ENCODE measurements around the gene ACY1.

ACY1 gene

DNA sequence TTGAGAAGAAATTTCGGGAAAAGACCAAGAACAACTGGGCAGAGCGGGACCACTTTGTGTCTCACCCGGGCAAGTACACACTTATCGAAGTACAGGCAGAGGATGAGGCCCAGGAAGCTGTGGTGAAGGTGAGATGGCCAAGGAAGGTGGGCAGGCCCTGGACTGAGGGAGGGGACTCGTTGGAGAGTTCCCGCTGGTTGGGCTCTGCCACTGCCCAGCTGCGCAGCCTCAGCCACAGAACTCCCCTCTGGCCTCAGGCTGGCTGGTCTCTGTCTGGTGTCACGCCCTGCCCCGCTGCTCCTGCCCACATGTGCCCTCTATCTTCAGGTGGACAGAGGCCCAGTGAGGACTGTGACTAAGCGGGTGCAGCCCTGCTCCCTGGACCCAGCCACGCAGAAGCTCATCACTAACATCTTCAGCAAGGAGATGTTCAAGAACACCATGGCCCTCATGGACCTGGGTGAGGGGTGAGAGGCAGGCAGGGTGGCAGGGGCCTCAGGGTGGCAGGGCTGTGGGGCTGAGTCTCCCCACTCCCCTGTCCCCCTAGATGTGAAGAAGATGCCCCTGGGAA, 38.8 kb upstream of the ACY1 start:
- peak in 2 of 42 donors; percentile 2 to 5 for DNase-seq
- intact Hi-C loops (cut with DNase I) = loop anchor here (5.0 kb wide), 2 partner anchors 53 to 208 kb away; partner anchors contain the start of genes POC1A and RPL29

DNA sequence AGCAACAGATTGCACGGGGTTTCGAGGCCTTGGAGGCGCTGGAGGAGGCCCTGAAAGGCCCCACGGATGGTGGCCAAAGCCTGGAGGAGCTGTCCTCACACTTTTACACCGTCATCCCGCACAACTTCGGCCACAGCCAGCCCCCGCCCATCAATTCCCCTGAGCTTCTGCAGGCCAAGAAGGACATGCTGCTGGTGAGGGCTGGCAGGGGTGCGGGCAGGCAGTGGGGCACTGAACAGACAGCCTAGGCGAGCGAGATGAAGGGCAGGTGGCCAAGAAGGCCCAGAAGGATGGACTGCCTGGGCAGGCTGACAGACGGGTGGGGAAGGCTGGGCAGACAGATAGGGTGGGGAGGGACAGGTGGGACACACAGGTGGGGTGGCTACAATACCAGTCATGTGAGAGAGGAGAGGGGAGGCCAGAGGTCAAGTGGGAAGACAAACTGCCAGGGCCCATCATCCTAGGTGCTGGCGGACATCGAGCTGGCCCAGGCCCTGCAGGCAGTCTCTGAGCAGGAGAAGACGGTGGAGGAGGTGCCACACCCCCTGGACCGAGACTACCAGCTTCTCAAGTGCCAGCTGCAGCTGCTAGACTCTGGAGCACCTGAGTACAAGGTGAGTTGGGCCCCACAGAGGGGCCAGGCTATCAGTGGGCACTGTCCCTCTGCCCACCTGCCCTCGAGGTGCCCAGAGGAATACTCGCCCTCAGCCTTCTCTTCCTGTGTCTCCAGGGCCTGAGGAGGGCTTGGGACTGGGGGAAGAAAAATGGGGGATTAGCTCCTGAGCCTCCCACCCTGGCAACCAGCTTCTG, 38.1 kb upstream of the ACY1 start:
- intact Hi-C loops (cut with DNase I) = no loop called here
- peak in 2 of 42 donors; percentile 3 to 10 for DNase-seq

DNA sequence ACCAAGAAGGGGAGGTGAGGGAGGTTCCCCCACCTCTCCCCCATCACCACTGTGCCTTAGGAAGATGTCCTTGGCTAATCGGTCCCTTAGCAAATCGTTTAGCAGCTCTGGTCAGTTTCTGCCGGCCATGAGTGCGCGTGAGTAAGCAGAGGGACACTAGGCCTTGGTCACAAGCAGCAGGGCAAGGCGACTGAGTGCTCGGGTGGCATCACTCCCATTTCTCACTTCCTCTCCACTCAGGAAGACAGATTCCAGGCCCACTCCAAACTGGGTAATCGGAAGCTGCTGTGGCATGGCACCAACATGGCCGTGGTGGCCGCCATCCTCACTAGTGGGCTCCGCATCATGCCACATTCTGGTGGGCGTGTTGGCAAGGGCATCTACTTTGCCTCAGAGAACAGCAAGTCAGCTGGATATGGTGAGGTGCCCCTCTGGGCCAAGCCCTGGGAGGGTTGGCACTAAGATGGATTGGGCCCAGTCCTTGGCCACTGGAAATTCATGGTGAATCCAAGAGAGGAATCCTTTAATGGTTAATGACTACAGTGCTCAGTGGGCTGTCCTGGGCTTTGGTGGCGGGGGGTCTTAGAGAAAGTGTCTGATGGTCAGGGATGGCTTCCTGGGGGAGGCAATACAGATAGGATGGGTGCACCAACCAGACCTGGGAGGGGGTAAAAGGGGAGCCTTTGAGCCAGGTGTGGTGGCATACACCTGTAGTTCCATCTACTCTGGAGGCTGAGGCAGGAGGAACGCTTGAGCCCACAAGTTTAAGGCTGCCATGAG, 37.2 kb upstream of the ACY1 start:
- DNase-seq = peak in 2 of 42 donors; percentile 5 to 8
- intact Hi-C loops (cut with DNase I) = no loop called here

DNA sequence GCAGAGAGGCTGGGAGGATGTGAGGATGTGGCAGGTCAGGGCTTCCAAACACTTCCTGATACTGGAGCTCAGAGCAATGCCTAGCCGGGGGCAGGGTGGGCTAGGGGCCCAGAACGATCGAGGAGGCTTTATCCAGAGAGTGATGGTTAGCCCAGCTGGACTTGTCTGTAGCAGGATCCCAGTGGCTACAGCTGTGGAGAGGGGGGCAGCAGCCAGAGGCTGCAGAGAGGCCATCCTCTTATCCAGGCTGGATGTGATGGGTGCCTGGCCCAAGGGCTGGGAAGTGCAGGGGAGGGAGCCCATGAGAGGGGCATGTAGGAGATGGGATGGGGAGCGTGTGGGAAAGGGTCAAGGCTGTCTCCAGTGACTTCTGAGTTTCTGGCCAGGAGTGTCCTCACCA, 36.5 kb upstream of the ACY1 start:
- intact Hi-C loops (cut with DNase I) = no loop called here

DNA sequence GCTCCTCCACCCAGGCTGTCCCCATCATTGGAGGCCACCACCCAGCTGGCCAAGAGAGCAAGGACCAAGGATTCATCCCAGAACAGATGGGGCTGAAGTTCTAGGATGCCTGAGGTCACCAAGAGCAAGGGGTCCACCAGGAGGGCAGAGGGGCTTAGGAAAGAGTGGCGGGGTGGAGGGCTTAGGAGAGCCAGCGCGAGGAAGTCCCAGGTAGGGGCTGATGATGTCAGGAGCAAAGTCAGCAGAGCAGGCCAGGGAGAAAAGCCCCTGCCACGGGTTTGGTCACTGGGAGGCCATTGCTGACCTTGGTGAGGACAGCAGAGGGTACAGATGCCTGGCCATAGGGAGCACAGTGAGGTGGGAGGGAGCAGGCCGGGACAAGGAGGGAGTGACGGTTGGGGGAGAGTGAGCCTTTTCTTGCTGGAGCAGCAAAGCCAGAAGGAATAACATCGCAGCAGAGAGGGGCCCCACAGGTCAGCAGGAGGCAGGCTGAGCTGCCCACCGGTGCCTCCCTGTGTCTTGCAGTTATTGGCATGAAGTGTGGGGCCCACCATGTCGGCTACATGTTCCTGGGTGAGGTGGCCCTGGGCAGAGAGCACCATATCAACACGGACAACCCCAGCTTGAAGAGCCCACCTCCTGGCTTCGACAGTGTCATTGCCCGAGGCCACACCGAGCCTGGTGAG, 36.0 kb upstream of the ACY1 start:
- intact Hi-C loops (cut with DNase I) = no loop called here
- DNase-seq = no peak

More for the DNA sequence above, 36.5 kb upstream of the ACY1 start:
- DNase-seq = peak in 2 of 42 donors; percentile 3 to 6

DNA sequence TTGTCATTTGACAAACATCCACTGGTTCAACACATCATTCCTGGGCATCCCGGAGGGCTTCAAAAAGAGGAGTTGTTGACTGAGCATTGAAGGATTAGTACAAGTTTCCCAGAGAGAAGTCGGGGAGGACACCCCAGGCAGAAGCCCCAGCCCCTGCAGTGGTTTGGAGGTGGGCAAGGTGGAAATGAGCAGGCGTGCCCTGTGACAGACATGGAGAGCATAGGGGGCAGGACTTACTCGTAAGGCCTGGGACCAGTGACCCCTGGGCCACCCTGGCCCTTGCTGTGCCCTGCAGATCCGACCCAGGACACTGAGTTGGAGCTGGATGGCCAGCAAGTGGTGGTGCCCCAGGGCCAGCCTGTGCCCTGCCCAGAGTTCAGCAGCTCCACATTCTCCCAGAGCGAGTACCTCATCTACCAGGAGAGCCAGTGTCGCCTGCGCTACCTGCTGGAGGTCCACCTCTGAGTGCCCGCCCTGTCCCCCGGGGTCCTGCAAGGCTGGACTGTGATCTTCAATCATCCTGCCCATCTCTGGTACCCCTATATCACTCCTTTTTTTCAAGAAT, 35.2 kb upstream of the ACY1 start:
- no peak for DNase-seq
- intact Hi-C loops (cut with DNase I) = no loop called here

DNA sequence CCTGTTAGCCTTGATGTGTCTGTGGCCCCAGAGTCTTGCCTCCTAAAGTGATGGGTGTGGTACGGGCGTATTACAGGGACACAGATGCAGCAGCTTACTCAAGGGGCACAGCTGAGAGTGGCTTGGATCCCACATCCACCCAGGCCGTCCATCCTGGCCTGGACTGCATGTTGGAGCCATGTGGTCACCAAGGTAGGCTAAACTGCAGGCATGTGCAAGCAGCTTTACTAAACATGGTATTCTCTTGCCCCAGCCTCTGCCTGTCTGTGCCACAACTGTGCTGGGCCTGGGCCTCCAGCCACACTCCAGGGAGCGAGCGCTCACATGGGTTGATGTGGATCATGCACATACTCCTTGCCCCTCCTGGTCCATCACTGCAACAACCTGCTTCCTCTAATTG, 34.2 kb upstream of the ACY1 start:
- intact Hi-C loops (cut with DNase I) = no loop called here
- DNase-seq = no peak

DNA sequence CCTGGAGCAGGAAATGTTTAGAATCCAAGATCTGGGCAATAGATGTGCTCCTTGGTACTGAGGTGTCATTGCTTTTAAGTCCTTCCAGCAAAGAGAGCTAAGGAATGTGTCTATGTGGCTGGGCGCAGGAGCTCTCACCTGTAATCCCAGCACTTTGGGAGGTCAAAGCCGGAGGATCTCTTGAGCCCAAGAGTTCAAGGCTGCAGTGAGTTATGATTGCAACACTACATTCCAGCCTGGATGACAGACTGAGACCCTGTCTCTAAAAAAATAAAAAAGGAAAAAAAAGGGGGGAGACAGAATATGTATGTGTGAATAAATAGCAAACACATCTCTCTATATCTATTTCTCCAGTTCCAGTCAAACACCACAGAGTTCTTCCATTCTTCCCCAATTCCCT, 32.4 kb upstream of the ACY1 start:
- intact Hi-C loops (cut with DNase I) = no loop called here
- DNase-seq = no peak

DNA sequence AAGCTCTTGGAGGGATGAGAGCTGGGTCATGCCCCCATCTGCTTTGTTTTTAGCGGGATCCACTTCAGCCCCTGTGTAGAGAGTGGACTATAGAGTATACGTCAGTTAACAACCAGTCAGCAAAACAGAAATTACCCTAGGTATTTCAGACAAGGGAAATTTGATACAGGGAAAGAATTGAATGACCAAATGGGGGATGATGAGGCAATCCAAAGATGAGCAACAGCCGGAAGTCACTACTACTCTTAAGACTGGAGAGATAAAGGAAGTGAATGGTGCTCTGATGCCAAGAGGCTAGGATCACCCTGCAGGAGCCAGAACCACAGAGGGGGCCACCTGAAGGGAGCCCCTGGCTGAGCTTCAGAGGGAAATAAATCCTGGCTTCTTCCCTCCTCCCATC, 29.9 kb upstream of the ACY1 start:
- intact Hi-C loops (cut with DNase I) = no loop called here
- no peak for DNase-seq

DNA sequence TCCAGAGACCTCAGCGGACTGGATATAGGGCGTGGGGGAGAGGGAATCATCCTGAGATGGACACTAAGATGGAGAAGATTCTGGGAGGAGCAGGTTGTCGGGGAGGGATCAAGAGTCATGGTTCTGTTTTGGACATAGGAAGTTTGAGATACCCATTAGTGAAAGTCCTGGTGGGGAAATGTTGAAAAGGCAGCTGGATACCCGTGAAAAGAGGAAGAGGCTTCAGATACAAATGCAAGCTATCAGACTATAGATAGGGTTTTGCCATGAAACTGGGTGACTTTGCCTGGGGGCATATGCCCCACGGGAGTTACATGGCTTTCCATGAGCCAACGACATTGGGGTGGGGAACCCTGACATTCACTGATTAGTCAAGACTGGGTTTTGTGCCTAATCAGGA, 29.2 kb upstream of the ACY1 start:
- intact Hi-C loops (cut with DNase I) = no loop called here
- DNase-seq = no peak

DNA sequence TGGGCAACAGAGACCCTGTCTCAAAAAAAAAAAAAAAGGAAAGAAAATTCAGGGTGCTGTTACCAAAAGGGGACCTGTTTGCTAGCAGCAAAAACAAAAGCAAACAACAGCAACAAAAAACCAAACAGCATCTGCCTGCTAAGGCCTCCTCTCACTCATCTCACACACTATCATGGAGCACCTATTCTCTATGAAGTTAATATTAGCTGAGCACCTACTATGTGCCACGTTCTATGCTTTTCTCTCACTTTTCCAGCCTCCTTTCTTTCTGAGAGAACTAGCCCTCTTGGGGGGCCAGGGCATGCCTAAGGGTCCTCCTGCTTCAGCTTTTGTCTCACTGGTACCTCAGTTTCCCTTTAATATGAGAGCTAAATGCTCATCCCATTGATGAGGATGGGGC, 28.6 kb upstream of the ACY1 start:
- no peak for DNase-seq
- intact Hi-C loops (cut with DNase I) = no loop called here

DNA sequence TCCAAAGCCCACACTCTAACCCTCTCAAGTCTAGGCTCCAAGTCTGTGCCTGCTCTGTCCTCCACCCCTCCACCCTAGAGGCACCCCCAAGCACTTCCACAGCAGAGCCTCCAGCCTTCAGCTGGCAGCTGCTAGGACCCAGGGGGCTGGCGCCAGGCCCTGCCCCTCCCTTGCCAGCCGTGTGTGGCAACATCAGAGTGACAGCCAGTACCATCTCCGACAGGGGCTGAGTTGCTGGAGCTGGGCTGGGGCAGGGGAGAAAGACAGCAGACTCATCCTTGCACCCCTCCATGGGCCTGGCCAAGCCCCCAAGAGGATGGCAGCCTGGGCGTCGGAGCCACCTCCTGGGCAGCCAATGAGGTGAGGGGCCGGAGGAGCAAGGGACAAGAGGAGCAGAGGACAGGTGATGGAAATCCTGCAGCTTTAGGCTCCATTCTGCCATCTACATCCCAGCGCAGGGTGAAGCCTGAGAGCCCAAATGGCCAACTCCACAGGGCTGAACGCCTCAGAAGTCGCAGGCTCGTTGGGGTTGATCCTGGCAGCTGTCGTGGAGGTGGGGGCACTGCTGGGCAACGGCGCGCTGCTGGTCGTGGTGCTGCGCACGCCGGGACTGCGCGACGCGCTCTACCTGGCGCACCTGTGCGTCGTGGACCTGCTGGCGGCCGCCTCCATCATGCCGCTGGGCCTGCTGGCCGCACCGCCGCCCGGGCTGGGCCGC, 28.0 kb upstream of the ACY1 start, which contains the start of gene GPR62:
Gene GPR62, plus strand, starts transcription at position 207 of the 718 bp plus-strand sequence. Its CDS starts 272 bp downstream, at position 479.
- peak; percentile 72 to 94 (median 88) for DNase-seq
- intact Hi-C loops (cut with DNase I) = no loop called here

DNA sequence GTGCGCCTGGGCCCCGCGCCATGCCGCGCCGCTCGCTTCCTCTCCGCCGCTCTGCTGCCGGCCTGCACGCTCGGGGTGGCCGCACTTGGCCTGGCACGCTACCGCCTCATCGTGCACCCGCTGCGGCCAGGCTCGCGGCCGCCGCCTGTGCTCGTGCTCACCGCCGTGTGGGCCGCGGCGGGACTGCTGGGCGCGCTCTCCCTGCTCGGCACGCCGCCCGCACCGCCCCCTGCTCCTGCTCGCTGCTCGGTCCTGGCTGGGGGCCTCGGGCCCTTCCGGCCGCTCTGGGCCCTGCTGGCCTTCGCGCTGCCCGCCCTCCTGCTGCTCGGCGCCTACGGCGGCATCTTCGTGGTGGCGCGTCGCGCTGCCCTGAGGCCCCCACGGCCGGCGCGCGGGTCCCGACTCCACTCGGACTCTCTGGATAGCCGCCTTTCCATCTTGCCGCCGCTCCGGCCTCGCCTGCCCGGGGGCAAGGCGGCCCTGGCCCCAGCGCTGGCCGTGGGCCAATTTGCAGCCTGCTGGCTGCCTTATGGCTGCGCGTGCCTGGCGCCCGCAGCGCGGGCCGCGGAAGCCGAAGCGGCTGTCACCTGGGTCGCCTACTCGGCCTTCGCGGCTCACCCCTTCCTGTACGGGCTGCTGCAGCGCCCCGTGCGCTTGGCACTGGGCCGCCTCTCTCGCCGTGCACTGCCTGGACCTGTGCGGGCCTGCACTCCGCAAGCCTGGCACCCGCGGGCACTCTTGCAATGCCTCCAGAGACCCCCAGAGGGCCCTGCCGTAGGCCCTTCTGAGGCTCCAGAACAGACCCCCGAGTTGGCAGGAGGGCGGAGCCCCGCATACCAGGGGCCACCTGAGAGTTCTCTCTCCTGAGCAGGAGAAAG, 27.2 kb upstream of the ACY1 start:
- intact Hi-C loops (cut with DNase I) = no loop called here
- DNase-seq = peak in 39 of 42 donors; percentile 41 to 87 (median 65)

DNA sequence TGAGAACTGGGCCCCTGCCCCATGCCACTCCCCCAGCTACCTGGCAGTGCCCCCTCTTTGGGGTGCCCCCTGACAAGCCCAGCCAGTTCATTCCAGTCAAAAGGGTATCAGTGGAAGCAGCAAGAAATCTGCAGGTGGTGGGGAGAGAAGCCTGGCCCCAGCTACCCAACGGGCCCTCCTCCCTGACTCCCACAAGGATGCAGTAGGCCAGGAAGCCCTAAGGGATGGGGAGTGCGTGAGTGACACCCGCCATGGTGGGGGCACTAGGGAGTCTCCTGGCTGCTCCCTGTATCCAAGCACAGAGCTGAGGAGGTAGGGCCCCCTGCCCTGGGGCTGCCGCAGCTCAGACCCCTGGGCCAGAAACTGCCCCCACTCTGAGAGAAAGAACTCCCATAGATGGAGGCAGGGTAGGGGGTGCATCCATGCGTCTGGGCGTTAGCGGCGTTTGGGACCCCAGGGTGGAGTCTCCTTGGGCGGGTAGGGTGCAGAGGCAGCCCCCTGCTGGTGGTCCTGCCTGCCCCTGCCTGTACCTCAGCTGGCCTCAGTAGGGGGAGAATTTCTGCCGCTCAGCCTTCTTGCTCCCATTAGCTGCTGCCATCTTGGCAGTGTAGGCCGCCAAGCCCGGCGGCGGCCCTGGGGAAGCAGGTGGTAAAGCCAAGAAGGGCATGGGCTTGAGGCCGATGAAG, 25.7 kb upstream of the ACY1 start:
- intact Hi-C loops (cut with DNase I) = no loop called here
- DNase-seq = no peak

DNA sequence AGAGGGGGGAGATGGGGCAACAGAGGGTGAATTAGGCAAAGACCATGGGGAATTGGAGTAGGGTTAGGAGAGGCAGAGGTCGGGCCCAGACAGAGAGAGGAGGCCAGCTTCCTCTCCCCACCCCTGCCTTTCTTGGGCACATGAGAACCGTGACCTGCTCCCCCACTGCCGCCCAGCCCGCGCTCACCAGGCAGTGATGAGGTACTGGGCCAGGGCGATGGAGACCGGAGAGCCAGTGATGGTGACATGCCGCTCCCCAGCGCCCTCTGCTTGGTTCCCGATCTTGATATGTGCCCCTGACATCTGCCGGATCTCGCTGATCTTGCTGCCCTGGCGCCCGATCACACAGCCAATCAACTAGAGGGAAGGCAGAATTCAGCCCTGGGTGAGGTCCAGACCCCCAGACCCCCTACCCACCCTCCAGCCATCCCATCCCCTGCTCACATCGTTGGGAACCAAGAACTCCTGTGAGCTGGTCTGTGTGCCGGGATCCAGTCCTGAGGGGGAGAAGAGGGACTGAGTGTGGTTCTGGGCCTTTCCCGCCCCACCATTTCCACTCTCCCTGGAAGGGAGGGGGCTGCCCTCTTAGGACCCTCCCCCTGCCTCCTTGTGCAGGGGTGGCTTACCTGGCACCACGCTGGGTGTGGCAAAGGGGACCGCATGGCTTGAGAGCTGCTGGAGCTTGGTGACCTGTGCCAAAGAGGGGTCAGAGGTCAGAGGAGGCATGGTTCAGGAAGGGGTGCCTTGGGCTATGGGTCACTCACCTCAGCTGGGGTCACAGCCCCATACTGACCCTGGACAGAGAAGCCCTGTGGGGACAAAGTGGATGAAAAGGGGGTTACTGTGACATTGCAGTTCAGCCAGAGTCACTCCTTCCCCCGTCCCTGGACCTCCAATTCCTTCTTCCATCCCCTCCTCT, 24.5 kb upstream of the ACY1 start:
- DNase-seq = peak in 1 of 42 donors; percentile 28
- intact Hi-C loops (cut with DNase I) = no loop called here

DNA sequence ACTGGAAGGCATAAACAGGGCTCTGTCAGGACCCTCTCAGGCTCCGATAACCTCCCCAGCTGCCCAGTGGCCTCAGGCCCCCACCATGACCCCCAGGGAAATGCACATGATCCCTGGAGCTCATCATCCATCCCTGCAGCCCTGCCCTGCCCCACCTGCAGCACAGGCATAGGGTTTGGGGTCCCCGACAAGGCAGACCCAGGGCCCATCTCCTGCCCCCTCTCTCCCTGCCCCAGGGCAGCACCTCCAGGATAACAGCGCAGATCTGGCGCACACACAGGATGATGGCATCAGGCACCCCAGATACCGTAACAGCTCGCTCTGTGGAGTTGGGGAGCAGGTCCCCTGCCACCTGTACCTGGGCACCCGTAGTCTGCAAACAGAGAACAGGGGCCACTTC, 23.7 kb upstream of the ACY1 start:
- intact Hi-C loops (cut with DNase I) = no loop called here
- DNase-seq = no peak
